ENCODE measurements around the gene HRNR. TPM values are rescaled to one million over a fixed set of nuclear protein-coding genes. Genes with fewer than 3 reads are reported as not detected.

Gene HRNR
- total and polyA plus RNA-seq, 2 experiments from 2014 or later, result not detected

- Histone ChIP-seq H3K9me3 (ENCODE audit: low read depth) (no peaks in the 10 kb centered on the region), H3K79me2 (no peaks in the 10 kb centered on the region), H3K27ac (no peak overlapping the region), H3K9me2 (replicated peaks; ENCODE audit: insufficient read depth) (no peaks in the 10 kb centered on the region), H2AFZ (no peak overlapping the region), H3K4me1 (ENCODE audit: insufficient read depth) (no peaks in the 10 kb centered on the region), H3K4me3 (no peak overlapping the region), H3K27me3 (no peaks in the 10 kb centered on the region), H4K20me1 (ENCODE audit: insufficient read depth, poor library complexity, severe bottlenecking) (no peaks in the 10 kb centered on the region), H3K36me3 (replicated peaks; ENCODE audit: insufficient read depth, low read depth) (no peaks in the 10 kb centered on the region), H3K4me2 (no peak overlapping the region)
- TF ChIP-seq CTCF (IDR thresholded peaks at IDR 0.05; ENCODE audit: poor library complexity), result no peak
- TF ChIP-seq EZH2 (IDR thresholded peaks at IDR 0.05; ENCODE audit: borderline replicate concordance), result no peak
- TF ChIP-seq EZH2phosphoT487 (IDR thresholded peaks at IDR 0.05; ENCODE audit: low read depth, severe bottlenecking, unreplicated experiment), result no peak
- WGBS (ENCODE audit: low lambda C conversion rate, missing lambda C conversion rate), result 44% methylated on average over 2 of the region's 2 CpGs
- DNase-seq (ENCODE audit: low spot score), result no peak
Measured at GRCh38 chr1:152190589-152190988, 33.4 kb downstream of the HRNR start.

- Histone ChIP-seq H3K27ac (no peak overlapping the region), H3K4me3 (no peak overlapping the region)
Measured at GRCh38 chr1:152189657-152190442, 34.1 kb downstream of the HRNR start.

GRCh38 chr1:152188673-152189591 lies 35.1 kb downstream of the HRNR start:
- H3K27ac ChIP-seq, result no peak overlapping the region
- H3K9me2 ChIP-seq (replicated peaks; ENCODE audit: insufficient read depth), result no peaks in the 10 kb centered on the region
- 87% methylated on average over 55 of the region's 62 CpGs for WGBS (ENCODE audit: low lambda C conversion rate, missing lambda C conversion rate)
- no peak overlapping the region for H3K4me3 ChIP-seq
- H3K27me3 ChIP-seq, result no peaks in the 10 kb centered on the region
- no peaks in the 10 kb centered on the region for H3K36me3 ChIP-seq (replicated peaks; ENCODE audit: insufficient read depth, low read depth)
- H3K9me3 ChIP-seq (ENCODE audit: low read depth), result no peaks in the 10 kb centered on the region
- H3K79me2 ChIP-seq, result no peaks in the 10 kb centered on the region
- no peaks in the 10 kb centered on the region for H3K4me1 ChIP-seq (ENCODE audit: insufficient read depth)
- no peak overlapping the region for H3K4me2 ChIP-seq
- H2AFZ ChIP-seq, result no peak overlapping the region
- no peak for TF ChIP-seq CTCF (IDR thresholded peaks at IDR 0.05; ENCODE audit: poor library complexity)
- TF ChIP-seq EZH2 (IDR thresholded peaks at IDR 0.05; ENCODE audit: borderline replicate concordance), result no peak
- no peak for TF ChIP-seq EZH2phosphoT487 (IDR thresholded peaks at IDR 0.05; ENCODE audit: low read depth, severe bottlenecking, unreplicated experiment)
- no peak for DNase-seq (ENCODE audit: low spot score)
- no peaks in the 10 kb centered on the region for H4K20me1 ChIP-seq (ENCODE audit: insufficient read depth, poor library complexity, severe bottlenecking)

More at GRCh38 chr1:152189657-152190442, 34.1 kb downstream of the HRNR start:
- H3K36me3 ChIP-seq (replicated peaks; ENCODE audit: insufficient read depth, low read depth), result no peaks in the 10 kb centered on the region
- H3K27me3 ChIP-seq, result no peaks in the 10 kb centered on the region
- peak; percentile 37 for DNase-seq (ENCODE audit: low spot score)
- no peaks in the 10 kb centered on the region for H3K9me2 ChIP-seq (replicated peaks; ENCODE audit: insufficient read depth)
- no peaks in the 10 kb centered on the region for H3K79me2 ChIP-seq
- WGBS (ENCODE audit: low lambda C conversion rate, missing lambda C conversion rate), result 37% methylated on average over 9 of the region's 9 CpGs
- H4K20me1 ChIP-seq (ENCODE audit: insufficient read depth, poor library complexity, severe bottlenecking), result no peaks in the 10 kb centered on the region
- no peaks in the 10 kb centered on the region for H3K4me1 ChIP-seq (ENCODE audit: insufficient read depth)
- no peak overlapping the region for H3K4me2 ChIP-seq
- H3K9me3 ChIP-seq (ENCODE audit: low read depth), result no peaks in the 10 kb centered on the region
- TF ChIP-seq CTCF (IDR thresholded peaks at IDR 0.05; ENCODE audit: poor library complexity) (peak; percentile 46), EZH2phosphoT487 (IDR thresholded peaks at IDR 0.05; ENCODE audit: low read depth, severe bottlenecking, unreplicated experiment) (no peak)
- H2AFZ ChIP-seq, result no peak overlapping the region

All from hepatocyte (in vitro differentiated cells).